HAP-1 (cell line): ENCODE data around the gene CPEB4.
A peak's percentile ranks its signal among the peaks of the same experiment; 100 is the strongest.

Source experiments
- DNase-seq, 2 experiments: peaks; one replicate each; pipeline ENCODE4 v3.0.0-alpha.2; 2016 to 2020; ENCODE audit warnings: low spot score in 2 of 2
- H3K27me3 ChIP-seq: fragments of 250-450 bp; sonication (Bioruptor Pico); 2 replicates; pipeline ENCODE4 v1.5.1; 2020; ENCODE audit warnings: low read depth, mild to moderate bottlenecking, moderate library complexity
- H3K36me3 ChIP-seq: fragments of 250-450 bp; sonication (Bioruptor Pico); replicated peaks from 2 replicates; pipeline ENCODE4 v1.5.1; 2020; ENCODE audit warnings: mild to moderate bottlenecking
- H3K4me1 ChIP-seq: fragments of 250-450 bp; sonication (Bioruptor Pico); 2 replicates; pipeline ENCODE4 v1.5.1; 2020; ENCODE audit warnings: mild to moderate bottlenecking
- H3K4me3 ChIP-seq: fragments of 250-450 bp; sonication (Bioruptor Pico); 2 replicates; pipeline ENCODE4 v1.5.1; 2020; ENCODE audit warnings: mild to moderate bottlenecking, moderate library complexity
- H3K9me3 ChIP-seq: fragments of 250-450 bp; sonication (Bioruptor Pico); 2 replicates; pipeline ENCODE4 v1.5.1; 2020; ENCODE audit warnings: mild to moderate bottlenecking, moderate library complexity
- in situ Hi-C: fragments of 300-500 bp; cut with MboI; formaldehyde crosslinking; loops from 3 replicates; pipeline ENCODE4 v1.14.3; 2020; ENCODE audit warnings: low sequenced_read_pairs, inconsistent platforms, mixed read lengths

CPEB4 gene

DNA sequence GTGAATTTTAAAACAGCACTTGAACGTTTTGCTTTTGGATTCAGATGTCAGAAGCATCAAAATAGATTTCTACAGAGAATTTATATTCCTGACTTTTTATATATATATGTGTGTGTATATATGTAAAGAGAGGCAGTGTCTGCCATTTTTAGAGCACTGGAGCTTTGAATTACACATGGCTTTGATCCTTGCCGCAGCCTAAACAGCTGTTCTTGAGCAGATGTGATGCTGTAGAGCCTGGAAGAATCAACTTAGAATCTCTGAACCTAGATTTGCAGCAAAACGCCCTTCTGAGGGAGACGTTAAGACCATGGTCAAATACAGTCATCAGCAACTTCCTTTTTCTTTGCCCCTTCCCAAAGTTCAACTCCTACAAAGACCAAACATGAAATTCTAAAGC is 79.1 kb downstream of the CPEB4 start:
- Histone ChIP-seq H3K27me3 (no peaks in the 10 kb centered on the region), H3K9me3 (no peaks in the 10 kb centered on the region), H3K36me3 (no peaks in the 10 kb centered on the region), H3K4me3 (no peak overlapping the region), H3K4me1 (no peaks in the 10 kb centered on the region; the same call in 1 of the 2 replicates)
- no peak for DNase-seq
- in situ Hi-C loops: loop anchor here (25.0 kb wide), 1 partner anchor 680 kb away; no protein-coding TSS in a partner anchor

DNA sequence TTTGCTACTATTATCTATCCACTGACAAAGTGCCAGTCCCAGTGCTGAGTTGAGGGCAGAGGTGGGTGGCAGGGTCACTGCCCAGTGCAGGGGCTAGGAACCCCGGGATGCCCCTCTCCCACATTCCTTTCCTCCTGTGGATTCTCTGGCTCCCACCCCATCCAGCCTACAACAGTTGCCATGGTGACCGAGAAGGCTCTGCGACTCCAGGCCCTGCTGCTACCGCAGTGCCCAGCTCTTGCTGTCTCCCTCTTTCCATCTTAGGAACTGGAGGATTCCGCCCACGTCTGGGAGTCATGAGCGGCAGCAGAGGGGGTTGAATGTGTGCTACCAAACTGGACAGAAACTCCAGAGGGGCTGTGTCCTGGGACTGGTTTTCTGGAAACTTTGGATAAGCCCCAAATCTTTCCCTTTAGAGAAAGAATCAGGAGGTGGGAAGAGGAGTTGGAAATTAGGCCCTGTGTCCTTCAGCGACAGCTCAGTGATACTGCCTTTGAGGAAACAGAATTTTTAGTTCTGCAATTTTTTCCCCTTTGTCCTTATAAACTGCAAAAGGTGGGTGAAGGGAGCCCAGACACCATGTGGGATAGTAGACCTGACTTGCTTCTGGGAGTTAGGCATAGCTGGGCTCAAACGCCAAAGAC is 80.1 kb downstream of the CPEB4 start:
- Histone ChIP-seq H3K27me3 (no peaks in the 10 kb centered on the region), H3K4me3 (no peak overlapping the region), H3K36me3 (no peaks in the 10 kb centered on the region), H3K9me3 (no peaks in the 10 kb centered on the region), H3K4me1 (no peaks in the 10 kb centered on the region)
- in situ Hi-C loops: loop anchor here (25.0 kb wide), 1 partner anchor 681 kb away; no protein-coding TSS in a partner anchor
- DNase-seq: no peak

DNA sequence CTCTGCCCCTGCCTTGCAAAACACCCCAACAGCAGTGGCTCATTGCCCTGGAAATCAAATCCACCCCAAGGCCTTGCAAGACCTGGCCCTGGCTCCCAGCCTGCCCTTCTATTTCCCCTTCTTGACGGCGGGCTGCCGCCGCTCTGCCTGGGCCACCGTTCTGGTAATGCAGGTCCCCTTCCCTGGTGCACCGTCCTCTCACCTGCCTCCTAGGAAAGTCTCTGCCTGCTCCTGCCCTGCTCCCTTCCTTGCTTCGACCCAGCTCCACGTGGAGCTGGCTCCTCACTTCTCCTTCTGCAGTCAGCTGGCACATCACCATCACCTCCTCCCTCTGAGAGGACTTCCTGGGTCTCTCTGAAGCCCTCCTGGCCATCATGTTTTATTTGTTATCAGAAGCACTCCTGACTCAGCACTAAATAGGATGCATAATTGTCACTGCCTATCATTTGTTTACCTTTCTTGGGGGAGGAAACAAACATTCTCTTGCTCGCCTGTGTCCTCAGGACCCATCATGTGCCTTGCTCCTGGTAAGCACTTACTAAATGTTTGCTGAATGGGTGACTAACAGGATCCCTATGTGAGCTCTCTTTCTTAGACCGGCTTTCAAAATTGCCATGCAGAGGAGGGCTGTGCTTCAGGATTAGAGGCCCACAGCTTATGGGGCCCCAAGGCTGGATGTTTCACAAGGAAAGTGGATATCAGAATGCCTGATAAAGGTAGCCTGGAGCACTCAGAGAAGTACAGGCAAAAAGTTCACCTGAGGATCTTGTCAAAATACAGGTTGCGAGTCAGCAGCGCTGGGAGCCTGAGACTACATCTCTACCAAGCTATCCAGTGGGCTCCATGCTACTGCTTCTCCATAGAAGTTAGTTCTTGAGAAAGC is 81.3 kb downstream of the CPEB4 start:
- Histone ChIP-seq H3K4me3 (no peak overlapping the region), H3K36me3 (no peaks in the 10 kb centered on the region), H3K9me3 (no peaks in the 10 kb centered on the region), H3K4me1 (no peaks in the 10 kb centered on the region), H3K27me3 (no peaks in the 10 kb centered on the region)
- in situ Hi-C loops: loop anchor here (5.0 to 25.0 kb wide), 2 partner anchors 347 to 682 kb away; no protein-coding TSS in a partner anchor
- no peak for DNase-seq

DNA sequence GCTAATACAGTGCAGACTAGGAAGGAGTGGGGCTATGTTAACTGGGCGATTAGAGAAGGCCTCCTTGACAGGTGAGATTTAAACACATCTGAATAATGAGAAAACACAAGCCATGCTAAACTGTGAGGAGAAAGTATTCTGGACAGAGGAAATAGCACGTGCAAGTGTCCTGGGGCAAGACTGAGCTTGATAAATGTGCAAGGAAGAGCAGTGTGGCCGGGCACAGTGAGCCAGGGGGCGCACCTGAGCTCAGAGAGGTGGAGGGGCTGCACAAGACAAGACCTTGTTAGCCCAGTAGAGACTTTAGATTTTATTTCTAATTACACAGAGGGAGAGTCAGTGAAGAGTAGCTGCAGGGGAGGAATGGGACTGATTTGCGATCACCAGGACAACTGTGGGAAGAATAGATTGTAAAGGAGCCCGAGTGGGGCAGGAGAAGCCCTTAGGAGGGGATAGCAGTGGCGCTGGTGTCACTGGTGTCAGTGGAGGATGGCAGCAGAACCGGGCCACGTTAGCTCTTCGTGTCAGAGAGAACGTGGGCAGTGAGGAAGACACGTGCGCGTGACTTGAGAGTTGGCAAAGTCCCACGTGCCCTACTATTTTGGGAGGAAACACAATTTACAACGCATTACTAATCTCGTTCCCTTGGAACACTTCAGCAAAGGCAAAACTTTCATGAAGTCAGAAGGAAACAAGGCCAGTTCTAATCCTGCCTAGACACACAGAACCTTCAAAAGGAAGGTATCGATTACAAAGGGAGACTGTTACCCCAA is 82.9 kb downstream of the CPEB4 start:
- in situ Hi-C loops: loop anchor here (5.0 to 25.0 kb wide), 2 partner anchors 349 to 684 kb away; no protein-coding TSS in a partner anchor
- no peaks in the 10 kb centered on the region for H3K4me1 ChIP-seq

DNA sequence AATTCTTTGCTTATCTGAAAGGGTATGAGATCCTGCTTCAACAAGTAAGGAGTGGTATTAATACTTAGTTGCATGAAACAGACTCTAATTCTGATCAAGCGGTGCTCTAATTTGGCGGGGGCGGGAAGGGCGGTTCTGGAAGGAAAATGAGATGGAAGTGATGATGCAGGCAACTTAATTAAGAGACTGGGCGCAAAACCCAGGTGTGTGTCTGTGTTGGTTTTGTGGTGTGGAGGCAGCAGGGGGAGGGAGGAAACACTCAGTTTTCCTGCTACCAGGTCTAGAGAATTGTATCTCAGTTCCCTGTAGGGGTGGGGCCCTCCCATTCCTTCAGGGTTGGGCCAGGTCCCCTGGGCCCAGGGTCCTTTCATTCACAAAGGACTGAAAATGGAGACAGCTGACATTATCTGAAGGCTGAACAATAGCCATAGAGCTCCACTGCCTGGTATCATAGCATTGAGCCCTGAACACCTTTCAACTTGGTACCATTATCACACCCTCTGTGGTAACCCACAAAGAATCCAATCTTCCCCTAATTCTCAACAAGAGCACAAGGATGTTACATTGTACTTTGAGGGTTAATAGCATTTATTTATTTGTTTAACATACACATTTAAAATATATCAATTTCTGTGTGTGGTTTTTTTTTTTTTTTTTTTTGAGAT is 83.7 kb downstream of the CPEB4 start:
- peak; percentile 5 to 29 for DNase-seq
- H3K4me3 ChIP-seq: no peak overlapping the region
- in situ Hi-C loops: loop anchor here (5.0 to 25.0 kb wide), 2 partner anchors 350 to 685 kb away; no protein-coding TSS in a partner anchor
- no peaks in the 10 kb centered on the region for H3K9me3 ChIP-seq
- no peaks in the 10 kb centered on the region for H3K4me1 ChIP-seq
- H3K36me3 ChIP-seq: no peaks in the 10 kb centered on the region
- H3K27me3 ChIP-seq: no peaks in the 10 kb centered on the region

More for the DNA sequence above, 82.9 kb downstream of the CPEB4 start:
- H3K36me3 ChIP-seq: no peaks in the 10 kb centered on the region
- H3K9me3 ChIP-seq: no peaks in the 10 kb centered on the region
- H3K4me3 ChIP-seq: no peak overlapping the region
- DNase-seq: peak in 1 of 2 experiments; percentile 24
- no peaks in the 10 kb centered on the region for H3K27me3 ChIP-seq

DNA sequence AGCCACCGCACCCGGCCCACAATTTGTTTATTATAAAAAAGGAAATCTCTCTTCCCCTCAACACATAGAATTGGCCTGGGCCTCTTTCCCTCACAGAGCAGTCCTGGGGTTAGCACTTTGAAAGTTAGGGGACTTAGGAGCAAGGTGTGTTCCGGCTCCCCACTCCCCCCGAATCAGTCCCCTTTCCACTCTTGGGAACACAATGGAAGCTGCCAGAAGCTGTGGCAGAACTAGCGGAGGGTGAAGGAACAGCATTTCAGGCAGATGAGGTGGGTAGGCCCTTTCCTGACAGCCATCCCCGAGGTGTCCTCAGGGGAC is 84.4 kb downstream of the CPEB4 start:
- no peaks in the 10 kb centered on the region for H3K4me1 ChIP-seq
- no peaks in the 10 kb centered on the region for H3K36me3 ChIP-seq
- in situ Hi-C loops: loop anchor here (5.0 to 25.0 kb wide), 2 partner anchors 350 to 685 kb away; no protein-coding TSS in a partner anchor
- no peak for DNase-seq
- no peaks in the 10 kb centered on the region for H3K9me3 ChIP-seq
- no peak overlapping the region for H3K4me3 ChIP-seq
- H3K27me3 ChIP-seq: peaks cover 2% of the 10 kb centered on the region; the same call in 1 of the 2 replicates

DNA sequence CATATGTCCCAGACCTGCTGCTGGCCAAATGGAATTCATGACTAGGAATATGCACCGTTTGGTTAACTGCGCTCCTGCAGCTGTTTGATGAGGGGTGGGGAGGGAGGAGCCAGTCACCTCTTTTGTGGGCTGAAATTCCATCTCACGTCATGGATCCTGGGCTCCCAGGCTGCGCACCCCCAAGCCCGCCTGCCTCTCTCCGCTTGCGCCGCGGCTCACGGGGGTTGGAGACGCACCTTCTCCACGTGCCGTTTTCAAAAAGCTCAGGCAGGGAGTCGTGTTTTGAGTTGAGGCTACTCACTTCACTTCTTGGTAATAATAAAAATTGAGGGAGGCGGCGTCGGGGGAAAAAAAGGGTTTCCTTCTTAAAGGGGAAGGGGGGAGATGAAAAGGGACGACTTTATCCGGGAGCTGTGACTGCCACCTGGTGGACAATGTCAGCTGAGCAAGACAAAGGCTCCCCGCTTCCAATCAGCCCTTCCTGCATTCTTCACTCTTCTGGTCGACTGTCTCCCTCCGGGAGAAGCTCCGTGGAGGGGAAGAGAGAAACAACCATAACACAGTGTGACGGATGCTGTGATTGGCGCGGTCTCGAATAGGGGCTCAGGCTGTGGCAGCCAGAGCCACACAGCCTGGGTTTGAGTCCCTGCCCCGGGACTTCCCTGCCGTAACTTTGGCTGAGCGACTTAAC is 84.9 kb downstream of the CPEB4 start:
- Histone ChIP-seq H3K4me1 (no peaks in the 10 kb centered on the region), H3K27me3 (peaks cover 2% of the 10 kb centered on the region; the same call in 1 of the 2 replicates), H3K9me3 (no peaks in the 10 kb centered on the region), H3K36me3 (no peaks in the 10 kb centered on the region), H3K4me3 (peak overlapping the region; percentile 15)
- DNase-seq: peak; percentile 72 to 87
- in situ Hi-C loops: loop anchor here (5.0 to 25.0 kb wide), 2 partner anchors 351 to 686 kb away; no protein-coding TSS in a partner anchor

DNA sequence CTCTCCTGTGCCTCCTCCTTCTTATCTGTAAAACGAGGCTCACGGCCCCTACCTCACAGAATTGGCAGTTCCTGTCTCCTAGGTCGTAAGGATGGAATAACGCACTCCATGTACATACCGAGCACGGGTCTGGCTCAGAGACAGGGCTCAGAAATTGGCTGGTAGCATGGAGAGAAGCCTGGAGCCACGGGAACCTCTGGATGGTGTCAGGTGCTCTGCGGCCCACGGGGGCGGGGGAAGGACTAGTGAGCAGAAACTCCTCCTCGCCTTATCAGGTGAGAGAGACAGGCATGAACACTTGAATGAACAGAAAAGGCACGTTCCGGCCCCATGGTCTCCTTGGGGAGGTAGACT is 85.4 kb downstream of the CPEB4 start:
- no peak for DNase-seq
- in situ Hi-C loops: loop anchor here (5.0 to 25.0 kb wide), 2 partner anchors 351 to 686 kb away; no protein-coding TSS in a partner anchor
- peak overlapping the region; percentile 15 for H3K4me3 ChIP-seq

DNA sequence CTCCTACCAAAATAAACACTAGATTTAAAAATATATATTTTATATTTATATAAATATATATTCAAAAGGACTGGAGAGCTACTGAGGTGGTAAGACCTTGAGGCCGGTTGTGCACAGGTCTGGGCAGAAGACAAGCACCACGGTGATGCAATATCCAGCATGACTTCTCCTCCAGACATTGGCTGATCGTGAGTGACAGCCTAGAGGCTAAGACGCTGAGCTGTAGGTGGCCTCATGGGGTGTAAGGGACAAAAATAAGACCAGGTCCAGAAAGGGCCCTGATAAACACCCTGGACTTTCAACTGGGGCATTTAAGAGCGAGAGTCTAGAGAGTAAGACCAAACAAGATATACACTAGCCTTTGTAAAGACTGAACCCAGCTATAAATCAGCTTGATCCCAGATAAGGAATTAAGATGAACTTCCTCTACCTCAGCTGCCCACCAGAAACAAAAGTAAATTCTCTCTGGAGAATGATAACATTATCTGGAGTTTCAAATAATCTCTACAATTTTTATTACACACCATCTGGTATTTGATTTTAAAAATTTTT is 86.6 kb downstream of the CPEB4 start:
- Histone ChIP-seq H3K4me1 (no peaks in the 10 kb centered on the region), H3K27me3 (peaks cover 8% of the 10 kb centered on the region), H3K36me3 (no peaks in the 10 kb centered on the region), H3K4me3 (no peak overlapping the region), H3K9me3 (no peaks in the 10 kb centered on the region)
- in situ Hi-C loops: loop anchor here (5.0 to 25.0 kb wide), 2 partner anchors 352 to 687 kb away; no protein-coding TSS in a partner anchor
- DNase-seq: no peak

More for the DNA sequence above, 85.4 kb downstream of the CPEB4 start:
- H3K27me3 ChIP-seq: peaks cover 2% of the 10 kb centered on the region; the same call in 1 of the 2 replicates
- H3K4me1 ChIP-seq: no peaks in the 10 kb centered on the region
- no peaks in the 10 kb centered on the region for H3K9me3 ChIP-seq
- H3K36me3 ChIP-seq: no peaks in the 10 kb centered on the region

DNA sequence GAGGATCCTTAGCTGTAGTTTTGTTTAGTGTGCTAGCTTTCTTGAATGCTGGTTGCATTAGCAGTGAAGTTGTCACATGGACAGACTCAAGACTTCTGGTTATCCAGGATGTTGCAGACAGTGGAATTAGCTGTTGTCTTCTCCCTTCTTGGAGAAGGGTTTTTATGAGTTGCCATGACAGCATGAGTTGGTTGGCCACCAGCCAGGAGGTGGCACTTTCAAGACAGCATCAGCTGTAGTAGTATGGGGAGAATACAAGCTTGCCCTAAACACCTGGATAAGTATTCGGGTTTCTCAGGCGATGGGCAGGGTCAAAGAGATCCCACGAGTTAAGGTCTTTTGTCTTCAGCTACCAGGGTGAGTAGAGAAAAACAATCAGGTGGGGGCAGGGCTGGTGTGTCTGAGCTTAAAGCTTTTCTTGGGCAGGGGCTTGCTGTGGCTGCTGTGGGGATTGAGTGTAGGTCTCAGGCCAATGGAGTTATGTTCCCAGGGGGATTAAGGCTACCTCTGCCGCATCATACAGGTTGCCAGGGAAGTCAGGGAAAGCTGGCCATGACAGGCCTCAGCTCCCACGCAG is 93.1 kb downstream of the CPEB4 start:
- no peaks in the 10 kb centered on the region; the same call in 1 of the 2 replicates for H3K9me3 ChIP-seq
- DNase-seq: no peak
- no peak overlapping the region for H3K4me3 ChIP-seq
- H3K27me3 ChIP-seq: peaks cover 8% of the 10 kb centered on the region
- in situ Hi-C loops: no loop called here
- no peaks in the 10 kb centered on the region for H3K4me1 ChIP-seq
- H3K36me3 ChIP-seq: no peaks in the 10 kb centered on the region

DNA sequence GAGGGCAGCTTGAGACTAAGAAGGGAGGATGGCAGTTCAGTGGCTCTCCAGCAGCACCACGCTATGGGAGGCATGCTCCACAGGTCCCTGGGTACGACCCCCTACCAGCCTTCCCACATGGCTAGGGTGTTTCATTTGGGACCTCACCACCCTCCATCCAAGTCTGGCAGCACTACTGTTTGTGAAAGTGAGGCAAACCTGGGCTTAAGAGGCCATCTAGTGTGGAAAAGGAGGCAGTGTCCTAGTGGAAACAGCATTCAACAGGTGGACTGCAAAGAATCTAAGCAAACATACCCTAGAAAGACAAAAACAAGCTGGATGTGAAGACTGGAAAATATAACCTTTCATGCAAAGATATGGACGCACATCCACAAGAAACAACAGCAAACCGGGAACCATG is 96.1 kb downstream of the CPEB4 start:
- DNase-seq: no peak

More for the DNA sequence above, 96.1 kb downstream of the CPEB4 start:
- peaks cover 4% of the 10 kb centered on the region; the same call in 1 of the 2 replicates for H3K27me3 ChIP-seq
- in situ Hi-C loops: no loop called here
- H3K36me3 ChIP-seq: no peaks in the 10 kb centered on the region
- H3K4me3 ChIP-seq: no peak overlapping the region
- H3K4me1 ChIP-seq: no peaks in the 10 kb centered on the region
- H3K9me3 ChIP-seq: no peaks in the 10 kb centered on the region; the same call in 1 of the 2 replicates
